ENCODE data around the gene ARMC9. TPM values are rescaled to one million over a fixed set of nuclear protein-coding genes. Genes with fewer than 3 reads are reported as not detected.

ARMC9 gene
- total and polyA plus RNA-seq, 2 of the 13 experiments (the other 11 are each of a cell fraction or from before 2014, with no cell fraction given) = 9.1 to 12.8 TPM

DNA sequence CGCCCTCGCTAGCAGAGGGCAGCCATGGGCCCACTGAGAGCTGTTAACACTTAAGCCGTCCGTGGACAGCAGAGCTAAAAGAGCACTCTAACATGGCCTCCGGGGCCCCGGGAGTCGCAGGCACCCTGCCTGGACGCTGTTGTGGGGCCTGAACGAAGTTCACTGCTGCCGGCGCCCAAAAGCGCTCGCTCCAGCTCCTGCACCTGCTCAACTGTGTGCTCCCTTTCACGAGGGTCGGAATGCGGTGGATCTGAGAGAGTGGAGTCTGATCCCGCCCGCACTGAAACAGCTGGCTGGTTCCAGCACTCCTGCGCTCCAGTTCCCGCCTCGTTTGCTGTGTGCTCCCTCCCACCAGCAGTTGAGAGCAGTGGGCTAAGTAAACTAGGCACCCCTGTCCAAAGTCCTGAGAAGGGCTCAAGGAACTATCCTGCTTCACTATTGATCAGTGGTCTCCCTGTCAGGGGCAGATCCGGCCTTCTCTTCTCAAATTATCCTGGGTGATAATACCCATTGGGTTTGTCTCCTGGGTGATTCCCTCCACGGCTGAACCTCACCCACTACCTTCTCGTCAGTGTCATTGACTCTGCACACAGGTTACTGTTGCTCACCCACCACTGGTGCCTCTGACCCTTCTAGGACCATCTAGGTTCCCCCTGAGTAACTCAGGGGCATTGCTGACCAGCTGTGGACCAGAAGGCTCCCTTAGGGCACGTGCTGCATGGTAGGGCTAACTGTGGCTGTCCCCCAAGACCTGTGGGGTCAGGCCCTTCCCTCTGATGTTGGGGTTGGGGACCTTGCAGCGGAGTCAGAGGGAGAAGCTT is 220.6 kb downstream of the ARMC9 start (continued):
- TF ChIP-seq ZBTB20 (CRISPR knock-in tag; IDR thresholded peaks at IDR 0.05; ENCODE audit: borderline replicate concordance, low read depth) (no peak), POLR2AphosphoS2 (IDR thresholded peaks at IDR 0.05; ENCODE audit: low read depth, low read length) (no peak), HMG20A (CRISPR knock-in tag; IDR thresholded peaks at IDR 0.05; ENCODE audit: borderline replicate concordance) (no peak), HHEX (CRISPR knock-in tag; IDR thresholded peaks at IDR 0.05) (no peak), KLF15 (CRISPR knock-in tag; IDR thresholded peaks at IDR 0.05; ENCODE audit: borderline replicate concordance) (no peak), PCBP2 (optimal IDR thresholded peaks at IDR 0.05; ENCODE audit: low read depth, low read length, poor library complexity, severe bottlenecking) (no peak), ZNF142 (CRISPR knock-in tag; IDR thresholded peaks at IDR 0.05) (0 out of 2 replicates have a peak, but pooled peaks have one; percentile 69), ZFP36 (IDR thresholded peaks at IDR 0.05; ENCODE audit: borderline replicate concordance, low read depth, low read length, partially characterized antibody) (no peak), ZNF274 (CRISPR knock-in tag; IDR thresholded peaks at IDR 0.05) (0 out of 2 replicates have a peak, but pooled peaks have one; percentile 19), SMARCC2 (IDR thresholded peaks at IDR 0.05) (no peak), ZNF569 (CRISPR knock-in tag; IDR thresholded peaks at IDR 0.05; ENCODE audit: borderline replicate concordance) (no peak), TCF12 (IDR thresholded peaks at IDR 0.05) (no peak), TCF12 (CRISPR knock-in tag; IDR thresholded peaks at IDR 0.05) (no peak), CBX1 (IDR thresholded peaks at IDR 0.05; ENCODE audit: low read depth) (no peak), FLYWCH1 (CRISPR knock-in tag; IDR thresholded peaks at IDR 0.05) (no peak), ZFP90 (CRISPR knock-in tag; IDR thresholded peaks at IDR 0.05; ENCODE audit: borderline replicate concordance) (peak; percentile 42; the same call in 1 of the 2 replicates), ZNF230 (CRISPR knock-in tag; IDR thresholded peaks at IDR 0.05) (no peak; the same call in 1 of the 2 replicates), ZNF253 (CRISPR knock-in tag; IDR thresholded peaks at IDR 0.05; ENCODE audit: borderline replicate concordance) (no peak), HIC2 (CRISPR knock-in tag; IDR thresholded peaks at IDR 0.05; ENCODE audit: low read depth) (no peak), TAF15 (IDR thresholded peaks at IDR 0.05; ENCODE audit: low read depth, low read length, poor library complexity, severe bottlenecking) (no peak), ZNF282 (IDR thresholded peaks at IDR 0.05; ENCODE audit: partially characterized antibody) (no peak), RFX3 (CRISPR knock-in tag; IDR thresholded peaks at IDR 0.05) (no peak)

All from HepG2 (cell line).